Lower leg skin (tissue), 3 donors: ENCODE measurements around the gene ZNF615.

Experiments
- POLR2A ChIP-seq, 2 donors: fragments of 450-650 bp; IDR thresholded peaks; one replicate each; pipeline ENCODE4 v1.6.1; 2016 to 2017; ENCODE audit warnings: antibody characterized with exemption in 2 of 2, mild to moderate bottlenecking in 1 of 2, moderate library complexity in 1 of 2
- TF ChIP-seq, protein P1 (sequence below), 3 donors: fragments of 450-650 bp; IDR thresholded peaks; one replicate each; pipeline ENCODE4 v1.5.1; 2016; ENCODE audit warnings: antibody characterized with exemption in 3 of 3, mild to moderate bottlenecking in 3 of 3, moderate library complexity in 2 of 3

DNA sequence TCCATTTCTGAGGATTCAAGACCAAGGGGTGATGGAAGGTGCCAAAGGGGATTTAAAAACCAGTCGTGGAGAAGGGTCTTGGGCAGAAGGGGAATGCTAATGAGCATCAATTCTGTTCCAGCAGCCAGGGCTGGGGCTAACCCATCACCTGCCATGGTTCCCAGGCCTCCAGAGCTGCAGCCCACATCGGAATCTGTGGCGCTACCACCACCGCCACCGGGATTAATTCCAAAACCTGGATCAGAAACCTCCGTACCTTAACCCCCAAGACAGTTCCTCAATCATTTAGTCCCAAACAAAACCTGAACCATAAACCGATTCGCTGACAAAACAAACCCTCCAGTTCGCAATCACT is 583 bp downstream of the ZNF615 start:
- TF ChIP-seq, protein P1, sequence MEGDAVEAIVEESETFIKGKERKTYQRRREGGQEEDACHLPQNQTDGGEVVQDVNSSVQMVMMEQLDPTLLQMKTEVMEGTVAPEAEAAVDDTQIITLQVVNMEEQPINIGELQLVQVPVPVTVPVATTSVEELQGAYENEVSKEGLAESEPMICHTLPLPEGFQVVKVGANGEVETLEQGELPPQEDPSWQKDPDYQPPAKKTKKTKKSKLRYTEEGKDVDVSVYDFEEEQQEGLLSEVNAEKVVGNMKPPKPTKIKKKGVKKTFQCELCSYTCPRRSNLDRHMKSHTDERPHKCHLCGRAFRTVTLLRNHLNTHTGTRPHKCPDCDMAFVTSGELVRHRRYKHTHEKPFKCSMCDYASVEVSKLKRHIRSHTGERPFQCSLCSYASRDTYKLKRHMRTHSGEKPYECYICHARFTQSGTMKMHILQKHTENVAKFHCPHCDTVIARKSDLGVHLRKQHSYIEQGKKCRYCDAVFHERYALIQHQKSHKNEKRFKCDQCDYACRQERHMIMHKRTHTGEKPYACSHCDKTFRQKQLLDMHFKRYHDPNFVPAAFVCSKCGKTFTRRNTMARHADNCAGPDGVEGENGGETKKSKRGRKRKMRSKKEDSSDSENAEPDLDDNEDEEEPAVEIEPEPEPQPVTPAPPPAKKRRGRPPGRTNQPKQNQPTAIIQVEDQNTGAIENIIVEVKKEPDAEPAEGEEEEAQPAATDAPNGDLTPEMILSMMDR (IDR thresholded peaks at IDR 0.05) = no peak
- TF ChIP-seq POLR2A (IDR thresholded peaks at IDR 0.05) = no peak
